HG02973 (cell line): Measurements from ENCODE around the gene CAMK2N1.
"Not testable (repeated sequence)": the region's sequence is repeated elsewhere in the genome, so short reads cannot be mapped to it uniquely, and the experiment has no call there.

ENCODE experiments used
- ATAC-seq: cut with Tn5 transposase; IDR thresholded peaks from one replicate; pipeline ENCODE4 v1.9.1; 2021; ENCODE audit warnings: moderate library complexity; ENCODE audit not compliant: unreplicated experiment

Gene CAMK2N1

DNA sequence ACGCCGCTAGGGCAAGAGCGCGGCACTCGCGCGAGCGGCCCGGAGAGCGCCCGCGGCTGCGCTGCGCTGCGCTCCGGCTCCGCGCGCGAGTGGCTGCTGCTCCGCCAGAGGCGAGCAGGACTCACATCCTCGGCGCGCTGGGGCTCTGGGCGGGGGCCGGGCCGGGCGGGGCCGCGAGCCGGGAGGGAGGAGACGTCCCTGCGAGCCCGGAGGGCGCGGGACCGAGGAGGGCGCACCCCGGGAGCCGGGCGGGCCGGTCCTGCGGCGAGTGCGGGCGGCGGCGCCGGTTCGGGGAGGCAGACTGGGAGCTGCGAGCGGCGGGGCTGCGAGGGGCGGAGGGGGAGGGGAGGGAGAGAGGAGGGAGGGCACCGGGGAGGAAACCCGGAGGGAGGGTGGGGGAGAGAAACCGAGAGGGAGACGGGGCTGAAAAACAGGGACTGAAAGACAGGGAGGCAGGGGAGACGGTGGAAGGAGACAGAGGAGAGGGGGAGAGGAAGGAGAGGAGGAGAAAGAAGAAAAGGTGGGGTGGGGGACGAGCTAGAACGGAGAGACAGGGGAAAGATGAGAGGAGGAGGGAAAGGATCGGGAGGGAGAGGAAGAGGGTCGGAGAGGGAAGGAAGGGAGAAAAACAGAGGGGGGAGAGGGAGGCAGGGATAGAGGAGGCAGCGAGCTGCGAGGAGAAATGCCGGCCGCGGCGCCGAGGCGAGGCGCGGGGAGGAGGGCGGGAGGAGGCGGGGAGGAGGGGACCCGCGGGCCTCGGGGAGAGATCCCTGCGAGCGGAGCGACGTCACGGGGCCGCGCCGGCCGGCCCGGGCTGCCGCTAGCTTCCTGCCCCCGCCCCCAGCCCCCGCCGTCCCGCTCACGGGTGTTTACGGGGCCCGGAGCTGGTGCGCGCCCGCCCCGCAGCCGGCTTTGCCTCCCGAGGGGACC is at the start of gene CAMK2N1:
Gene CAMK2N1 (minus strand): TSS at position 684 of the 930 bp plus-strand sequence. CDS start 831 bp downstream, outside the sequence.
- no peak for ATAC-seq

DNA sequence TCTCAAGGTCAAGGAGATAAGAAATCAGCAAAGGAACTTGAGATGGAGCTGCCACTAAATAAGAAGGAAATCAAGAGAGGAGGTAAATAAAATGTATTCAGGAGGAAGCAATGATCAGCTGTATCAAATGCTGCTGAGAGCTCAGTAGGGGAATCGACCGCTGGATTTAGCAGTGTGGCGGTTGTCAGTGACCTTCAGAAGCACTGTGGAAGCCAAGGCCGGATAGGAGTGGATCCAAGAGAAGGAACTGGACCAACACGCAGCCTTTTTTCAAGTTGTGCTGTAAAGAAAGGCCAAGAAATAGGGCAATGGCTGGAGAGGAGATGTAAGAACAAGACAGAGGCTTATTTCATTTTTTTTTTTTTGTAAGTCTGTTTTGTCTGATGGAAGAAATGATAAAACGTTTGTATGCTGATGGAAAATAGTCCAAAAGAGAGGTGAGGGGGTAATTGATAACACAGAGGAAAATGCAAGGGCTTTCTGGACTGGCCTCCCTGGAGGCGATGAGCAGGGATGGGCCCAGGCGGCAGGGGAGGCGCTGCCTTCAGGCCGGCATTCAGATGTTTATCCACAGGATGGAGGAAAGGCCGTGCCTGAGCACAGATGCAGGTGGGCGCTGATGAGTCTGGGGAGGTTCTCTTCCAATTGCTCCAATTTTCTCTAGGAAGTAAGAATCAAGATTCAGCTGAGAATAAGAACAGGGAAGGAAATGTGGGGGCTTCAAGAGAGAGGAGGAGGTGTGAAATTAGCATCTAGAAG is 48.8 kb upstream of the CAMK2N1 start:
- ATAC-seq = no peak

DNA sequence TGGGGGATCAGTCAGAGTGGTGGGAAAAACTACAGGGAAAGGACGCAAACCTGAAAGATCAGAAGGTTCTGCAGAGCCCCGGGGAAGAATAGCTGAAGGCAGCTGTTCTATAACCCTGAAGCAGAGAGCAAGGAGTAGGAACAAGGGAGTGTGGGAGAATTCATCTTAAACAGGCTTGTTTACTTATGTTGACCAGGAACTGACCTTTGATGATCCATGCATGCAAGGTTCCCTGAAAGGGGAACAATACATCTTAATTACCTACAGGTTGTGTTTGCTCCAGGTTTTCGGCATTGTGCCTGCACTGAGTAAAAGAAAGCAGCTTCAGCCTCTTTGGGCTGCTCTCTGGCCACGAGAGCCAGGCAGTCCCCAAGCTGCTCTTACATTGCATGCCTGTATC is 47.6 kb upstream of the CAMK2N1 start:
- ATAC-seq = no peak

DNA sequence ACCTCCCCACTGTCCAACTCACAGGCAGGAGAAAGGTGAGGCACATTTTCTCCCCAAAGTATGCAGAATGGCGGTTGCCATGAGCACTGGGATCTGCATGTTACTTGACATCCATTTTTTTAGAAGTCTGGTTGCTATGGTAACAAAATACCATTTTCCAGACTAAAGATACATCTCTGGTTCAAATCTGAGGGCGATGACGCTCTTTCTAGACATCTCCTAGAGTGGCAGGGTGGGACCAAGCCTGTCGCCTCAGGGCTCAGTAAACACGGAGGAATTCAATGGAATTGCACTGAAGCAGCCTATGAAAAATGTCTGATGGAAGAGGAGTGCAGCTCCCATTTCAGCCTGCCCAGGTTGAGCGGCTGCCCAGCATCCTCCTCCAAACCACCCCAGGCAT is 44.9 kb upstream of the CAMK2N1 start:
- no peak for ATAC-seq

DNA sequence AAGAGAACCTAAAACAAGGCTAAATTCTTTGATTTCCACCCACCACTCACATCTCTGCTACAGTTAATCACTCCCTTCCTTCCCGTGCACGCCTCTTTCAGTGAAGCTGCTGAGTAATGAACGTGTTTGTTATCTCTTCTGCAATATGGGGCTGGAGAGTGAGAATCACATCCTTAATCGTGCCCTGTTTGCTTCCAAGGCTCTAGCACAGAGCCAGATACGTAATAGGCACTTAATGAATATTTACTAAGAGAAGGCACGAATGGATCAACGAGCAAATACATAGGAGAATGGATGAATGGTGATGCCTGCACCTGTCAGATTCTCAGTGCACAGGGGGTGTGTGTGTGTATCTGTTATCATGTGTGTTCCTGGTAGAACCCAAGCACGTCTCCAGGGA is 44.3 kb upstream of the CAMK2N1 start:
- ATAC-seq = no peak

DNA sequence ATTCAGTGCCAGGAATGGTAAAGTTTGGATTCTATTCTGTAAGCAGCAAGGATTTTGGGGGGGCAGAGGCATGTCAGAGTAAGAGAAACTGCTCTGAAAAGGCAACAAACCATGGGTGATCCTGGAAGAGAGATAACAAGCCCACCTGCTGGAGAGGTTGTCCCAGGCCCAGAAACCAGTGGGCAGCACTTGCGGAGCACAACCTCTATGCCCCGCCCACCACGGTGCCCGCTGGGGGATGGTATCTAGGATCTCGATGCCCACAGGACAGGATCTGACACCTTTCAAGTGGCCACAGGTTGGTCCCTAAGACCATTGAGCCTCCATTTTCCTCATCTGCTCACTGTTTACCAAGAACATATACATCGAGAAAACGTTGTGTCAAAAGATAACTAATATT is 42.2 kb upstream of the CAMK2N1 start:
- no peak for ATAC-seq

GRCh38 chr1:20526267-20526666 is 40.3 kb upstream of the CAMK2N1 start:
- no peak for ATAC-seq

DNA sequence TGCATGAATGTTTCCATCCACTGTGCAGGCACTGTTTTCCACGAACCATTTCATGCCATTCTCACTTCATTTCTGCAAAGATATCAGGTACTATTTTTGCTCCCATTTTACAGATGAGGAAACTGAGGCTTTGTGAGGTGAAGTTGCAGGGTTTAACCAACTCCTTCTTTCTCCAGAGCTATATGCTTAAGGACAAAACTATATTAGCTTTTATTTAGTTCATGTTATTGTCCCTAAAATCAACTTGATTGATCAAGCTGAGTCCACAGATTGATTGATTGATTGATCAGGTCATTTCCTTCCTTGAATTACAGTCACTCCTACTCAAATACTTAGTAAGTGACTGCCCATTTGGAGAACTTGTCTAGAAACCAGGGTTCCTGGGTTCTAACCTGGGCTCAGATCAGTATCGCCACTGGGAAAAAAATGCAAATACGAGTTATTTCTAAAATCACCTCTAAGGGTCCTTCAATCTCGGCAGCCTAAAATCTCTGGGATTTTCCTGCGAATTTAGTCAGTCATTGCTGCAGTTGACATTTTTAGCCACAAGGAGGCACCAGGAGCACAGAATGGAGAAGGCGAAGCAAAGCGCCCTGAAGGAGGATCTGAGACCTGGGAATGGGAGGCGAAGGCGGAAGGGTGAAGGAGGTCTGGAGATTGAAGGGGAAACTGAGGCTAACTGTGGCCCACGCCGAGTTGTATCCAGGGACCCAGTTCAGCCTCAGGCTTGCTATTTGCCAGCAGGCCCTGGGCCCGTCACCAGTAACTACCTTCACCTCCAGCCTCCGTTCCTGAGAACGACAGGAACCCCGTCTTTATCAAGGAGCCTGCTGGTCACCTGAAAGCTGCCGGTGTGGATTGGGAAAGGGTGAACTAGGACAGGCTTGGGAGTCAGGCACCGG is 36.2 kb upstream of the CAMK2N1 start:
- ATAC-seq = no peak

DNA sequence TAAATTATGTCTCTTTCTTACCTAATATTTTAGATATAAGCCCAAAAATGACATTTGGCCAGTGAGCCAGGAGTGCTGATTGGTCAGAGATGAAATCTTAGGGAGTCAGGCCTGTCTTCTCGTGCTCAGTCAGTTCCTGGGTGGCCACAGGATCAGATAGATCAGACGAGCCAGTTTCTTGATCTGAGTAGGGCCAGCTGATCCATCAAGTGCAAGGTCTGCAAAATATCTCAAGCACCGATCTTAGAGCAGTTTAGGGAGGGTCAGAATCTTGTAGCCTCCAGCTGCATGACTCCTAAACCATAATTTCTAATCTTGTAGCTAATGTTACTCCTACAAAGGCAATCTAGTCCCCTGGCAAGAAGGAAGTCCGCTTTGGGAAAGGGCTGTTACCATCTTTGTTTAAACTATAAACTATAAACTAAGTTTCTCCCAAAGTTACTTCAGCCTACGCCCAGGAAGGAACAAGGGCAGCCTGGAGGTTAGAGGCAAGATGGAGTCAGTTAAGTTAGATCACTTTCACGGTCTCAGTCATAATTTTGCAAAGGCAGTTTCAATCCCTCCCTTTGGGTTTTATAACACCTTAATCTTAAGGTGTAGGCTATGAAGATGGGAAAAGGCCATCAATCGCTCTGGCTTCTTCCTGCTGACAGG is 33.7 kb upstream of the CAMK2N1 start:
- ATAC-seq = not testable (repeated sequence)

GRCh38 chr1:20511518-20512428 is 25.8 kb upstream of the CAMK2N1 start:
- no peak for ATAC-seq

DNA sequence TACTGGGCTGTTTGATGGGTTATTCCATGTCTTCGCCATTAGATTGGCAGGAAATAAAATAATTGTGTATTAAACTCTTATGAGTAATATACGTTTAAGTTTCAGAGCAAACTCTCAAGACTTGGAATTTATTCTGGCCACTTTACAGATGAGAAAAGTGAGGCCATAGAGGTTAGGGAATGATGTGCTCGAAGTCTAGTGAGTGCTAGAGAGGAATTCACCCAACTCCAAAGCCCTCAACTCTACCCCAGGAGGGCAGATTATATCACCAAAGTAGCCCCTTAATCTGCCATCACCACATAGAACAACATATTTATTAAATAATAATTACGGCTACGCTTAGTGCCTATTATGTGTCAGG is 22.4 kb upstream of the CAMK2N1 start:
- no peak for ATAC-seq

- peak; percentile 79 for ATAC-seq
Observed at GRCh38 chr1:20507564-20508410, 21.8 kb upstream of the CAMK2N1 start, which contains the start of gene MUL1. Gene MUL1 (minus strand): TSS chr1:20508151. CDS start chr1:20508024, 127 bp downstream.

GRCh38 chr1:20507248-20507563 is 21.2 kb upstream of the CAMK2N1 start:
- peak; percentile 15 for ATAC-seq

DNA sequence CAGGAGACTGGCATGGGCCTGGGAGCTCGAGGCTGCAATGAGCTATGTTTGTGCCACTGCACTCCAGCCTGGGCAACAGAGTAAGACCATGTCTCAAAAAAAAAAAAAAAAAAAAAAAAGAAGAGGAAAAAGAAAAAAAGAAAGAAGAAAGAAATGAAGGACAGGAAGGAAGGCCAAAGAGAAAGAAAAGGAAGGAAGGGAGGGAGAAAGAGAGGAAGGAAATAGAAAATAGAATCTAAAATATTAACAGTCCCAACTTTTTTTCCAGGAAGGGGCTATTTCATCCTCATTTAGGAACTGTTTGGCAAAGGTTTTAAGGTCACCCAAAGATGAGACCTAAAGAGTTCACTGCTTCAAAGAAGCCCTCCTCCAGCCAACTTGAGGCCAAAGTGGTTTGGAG is 19.5 kb upstream of the CAMK2N1 start:
- ATAC-seq = no peak

DNA sequence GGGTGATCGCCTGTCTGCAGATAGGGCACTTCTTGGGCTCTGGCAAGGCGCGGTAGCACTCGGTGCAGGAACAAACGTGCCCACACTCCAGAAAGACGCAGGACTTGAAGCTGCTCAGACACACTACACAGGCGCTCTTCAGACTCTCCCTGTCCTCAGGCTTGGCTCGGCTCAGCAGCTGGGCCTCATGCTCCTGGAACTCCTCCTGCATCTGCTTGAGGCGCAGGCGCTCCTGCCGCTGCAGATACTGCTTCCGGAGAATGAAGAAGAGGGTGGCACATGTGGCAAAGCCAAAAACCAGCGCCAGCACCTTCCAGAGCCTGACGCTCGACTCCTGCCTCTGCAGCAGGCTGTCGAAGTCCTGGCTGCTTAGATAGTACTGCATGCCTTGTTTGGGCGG is 14.7 kb upstream of the CAMK2N1 start:
- ATAC-seq = no peak

DNA sequence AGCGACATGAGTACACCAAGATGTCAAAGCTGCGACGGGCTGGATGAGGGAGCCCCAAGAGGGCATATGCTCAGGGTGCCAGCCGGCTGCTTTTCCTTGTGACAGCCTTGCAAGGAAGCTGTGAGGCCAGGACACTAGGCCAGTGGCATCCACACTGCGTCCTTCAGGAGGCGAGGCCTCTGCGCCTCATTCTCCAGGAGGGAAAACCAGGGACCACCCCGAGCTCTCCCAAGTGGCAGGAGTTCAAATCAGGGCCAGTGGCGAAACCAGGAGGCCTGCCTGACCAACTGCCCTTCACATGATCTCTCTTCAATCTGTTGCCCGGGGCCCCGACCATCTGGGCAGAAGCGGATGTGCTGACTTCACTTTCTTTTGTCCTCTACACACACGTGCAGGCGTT is 13.7 kb upstream of the CAMK2N1 start:
- ATAC-seq = no peak

GRCh38 chr1:20499105-20499504 is 13.1 kb upstream of the CAMK2N1 start:
- no peak for ATAC-seq

- no peak for ATAC-seq
Observed at GRCh38 chr1:20498116-20498515, 12.1 kb upstream of the CAMK2N1 start.

DNA sequence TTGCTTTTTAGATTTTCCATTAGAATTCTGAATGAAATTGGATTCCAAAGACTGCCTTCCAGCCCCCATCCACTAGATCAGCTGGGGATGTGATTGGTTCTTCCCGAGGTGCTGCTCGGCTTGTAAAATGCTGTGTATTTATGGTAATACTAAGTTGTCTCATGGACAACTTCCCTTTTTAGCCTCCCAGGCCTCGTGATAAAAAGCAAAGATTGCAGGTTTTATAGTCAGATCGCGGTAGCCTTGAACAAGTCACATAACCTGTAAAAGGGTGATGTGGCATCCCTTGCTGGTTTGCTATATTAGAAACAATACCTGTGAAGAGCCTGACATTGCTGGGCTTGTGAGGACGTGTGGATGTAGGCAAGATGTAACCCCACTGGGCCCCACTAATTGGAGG is 11.5 kb upstream of the CAMK2N1 start:
- ATAC-seq = no peak
